Smooth muscle cell of the umbilical artery (primary cell): ENCODE results near the gene FAM162A. TPM values are rescaled to one million over a fixed set of nuclear protein-coding genes. Genes with fewer than 3 reads are reported as not detected.

ENCODE experiments used
- total RNA-seq: library from RNA; depleted of rRNA; stranded (reverse); fragments of >200 nt; gene quantifications from 2 replicates; pipeline ENCODE4 v1.2.3, GENCODE V29; 2014

FAM162A gene
- total RNA-seq: 31.6 and 34.7 TPM in 2 replicates

DNA sequence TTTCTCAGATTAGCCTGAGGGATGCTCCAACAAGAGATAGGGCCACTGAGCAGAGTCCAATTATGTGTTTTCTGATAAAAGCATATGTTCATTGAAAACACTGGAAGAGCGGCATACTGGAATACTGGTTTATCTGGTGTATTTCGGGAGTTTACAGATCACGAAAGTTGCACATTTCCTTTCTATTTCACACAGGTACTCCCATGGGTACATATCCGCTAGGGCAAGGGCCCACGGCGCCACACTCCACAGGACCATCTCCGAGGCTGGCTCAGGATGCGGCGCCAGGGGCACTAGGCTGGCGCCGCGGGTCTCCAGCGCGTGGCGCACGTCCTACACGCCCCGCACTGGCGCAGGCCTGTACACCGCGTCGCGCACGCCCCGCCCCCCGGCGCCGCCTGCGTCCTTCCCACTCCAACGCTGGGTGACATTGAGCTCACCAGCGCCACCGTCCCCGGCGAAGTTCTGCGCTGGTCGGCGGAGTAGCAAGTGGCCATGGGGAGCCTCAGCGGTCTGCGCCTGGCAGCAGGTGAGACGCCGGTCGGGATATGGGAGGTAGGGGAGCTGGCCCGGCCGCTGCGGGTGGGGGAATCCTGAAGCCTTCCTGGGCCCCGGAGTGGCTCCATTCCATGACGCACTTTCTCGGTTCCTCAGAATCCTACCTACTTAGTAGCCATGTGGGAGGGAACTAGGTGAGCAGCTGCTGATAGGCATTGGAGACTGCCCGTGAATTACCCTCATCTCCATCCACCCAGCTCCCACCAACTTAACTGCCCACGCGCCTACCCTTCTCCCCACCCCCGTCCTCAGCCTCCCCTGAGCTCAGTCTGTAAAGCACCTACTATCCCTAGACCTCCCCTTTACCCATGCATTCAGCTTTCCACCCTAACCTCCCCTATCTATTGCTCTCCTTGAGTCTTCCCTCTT is at the start of gene FAM162A:
Gene FAM162A (plus strand): TSS at position 412 of the 927 bp plus-strand sequence. CDS start 84 bp downstream, at position 496.

DNA sequence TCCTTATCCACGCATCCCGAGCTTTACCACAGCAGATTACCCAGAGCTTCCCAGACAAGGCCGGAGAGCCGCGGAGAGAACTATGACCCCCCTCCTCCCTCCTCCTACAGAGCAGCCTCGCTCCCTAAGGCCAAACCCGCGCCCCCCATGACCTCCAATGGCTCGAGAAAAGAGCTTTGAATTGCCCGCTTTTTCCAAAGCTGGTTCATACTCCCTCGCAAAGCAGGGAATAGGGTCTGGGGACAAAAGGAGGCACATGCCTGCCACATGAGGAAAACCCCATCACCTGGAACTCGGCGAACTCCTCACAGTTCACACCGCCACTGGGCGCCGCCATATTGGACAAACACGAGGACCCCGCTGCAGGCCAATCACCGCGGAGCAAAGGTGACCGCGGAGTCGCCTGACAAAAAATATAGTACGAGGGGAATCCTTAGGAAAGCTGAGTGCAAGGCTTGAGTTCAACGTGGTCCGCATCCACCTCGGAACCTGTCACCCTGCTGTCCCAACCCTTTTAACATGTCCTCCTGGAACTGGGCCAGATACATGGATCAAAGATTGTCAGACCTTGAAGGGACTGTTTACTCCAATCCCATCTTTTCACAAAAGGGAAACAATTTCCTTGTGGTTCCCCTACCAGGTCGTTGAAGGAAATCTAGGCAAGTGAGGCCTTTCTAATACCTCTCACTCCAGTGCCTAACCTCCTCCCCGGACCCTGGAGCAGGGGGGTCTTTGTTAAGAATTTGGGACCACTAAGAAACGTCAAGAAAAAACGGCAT is 905 bp upstream of the FAM162A start, which contains the start of gene MIX23:
Gene MIX23 (minus strand): TSS at position 344 of the 779 bp plus-strand sequence. CDS start 7 bp downstream, at position 337.

GRCh38 chr3:122415762-122416654 is 32.0 kb downstream of the FAM162A start, which contains the start of gene WDR5B:
WDR5B (minus strand) TSS chr3:122416062; CDS start chr3:122415528, 534 bp downstream.

Other genes with a start within 250 kb of the FAM162A start
- not detected in 2 replicates for gene CASR, start 200.5 kb upstream of the FAM162A start, total RNA-seq
- 0.59 TPM in 1 of 2 replicates, not detected in the other for gene CSTA, start 58.9 kb upstream of the FAM162A start, total RNA-seq
- gene MIX23, start 951 bp upstream of the FAM162A start, total RNA-seq: 26.1 and 26.5 TPM in 2 replicates
- gene WDR5B, start 31.9 kb downstream of the FAM162A start, total RNA-seq: 5.9 and 6.5 TPM in 2 replicates
- gene KPNA1, start 130.8 kb downstream of the FAM162A start, total RNA-seq: 40.1 and 64.9 TPM in 2 replicates
- 10.1 and 11.5 TPM in 2 replicates for gene PARP9, start 180.1 kb downstream of the FAM162A start, total RNA-seq
- 8.6 and 17.3 TPM in 2 replicates for gene DTX3L, start 180.2 kb downstream of the FAM162A start, total RNA-seq
- under 0.01 and 0.18 TPM in 2 replicates for gene PARP15, start 193.5 kb downstream of the FAM162A start, total RNA-seq